ENCODE results near the gene PEX16. TPM values are rescaled to one million over a fixed set of nuclear protein-coding genes. Genes with fewer than 3 reads are reported as not detected.

PEX16 gene
- total RNA-seq, 1 donor: 24.6 TPM

DNA sequence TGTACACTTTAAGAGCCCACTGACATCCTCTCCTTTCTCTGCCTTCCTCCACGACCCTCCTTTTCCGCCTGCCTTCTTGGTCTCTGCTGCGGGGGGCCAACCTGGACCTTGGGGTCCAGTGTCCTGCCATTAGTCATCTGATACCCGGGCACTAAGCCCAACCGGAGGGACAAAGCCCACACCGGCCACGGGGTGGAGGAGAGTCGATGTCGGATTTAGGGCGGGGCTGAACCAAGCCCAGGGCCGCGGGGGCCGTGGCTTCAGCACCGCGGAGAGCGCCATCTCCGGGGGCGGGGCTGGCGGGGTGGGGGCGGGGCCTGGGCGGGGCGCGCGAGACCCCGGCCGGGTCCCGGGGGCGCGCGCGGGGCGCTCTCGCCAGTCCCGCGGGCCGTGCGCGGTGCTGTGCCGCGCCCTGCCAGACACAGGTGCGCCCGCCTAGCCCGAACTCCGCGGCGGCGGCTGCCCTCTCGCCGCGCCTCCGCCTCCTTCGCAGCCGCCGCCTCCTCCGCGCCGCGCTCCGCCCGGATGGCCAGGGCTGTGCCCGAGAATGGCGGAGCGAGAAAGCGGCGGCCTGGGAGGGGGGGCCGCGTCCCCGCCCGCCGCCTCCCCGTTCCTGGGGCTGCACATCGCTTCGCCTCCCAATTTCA is 32.3 kb downstream of the PEX16 start, which contains the start of gene MAPK8IP1:
TSS of gene MAPK8IP1 (plus strand) at position 378 of the 647 bp plus-strand sequence. CDS start at position 548, 170 bp downstream.
- TF ChIP-seq, protein P1, sequence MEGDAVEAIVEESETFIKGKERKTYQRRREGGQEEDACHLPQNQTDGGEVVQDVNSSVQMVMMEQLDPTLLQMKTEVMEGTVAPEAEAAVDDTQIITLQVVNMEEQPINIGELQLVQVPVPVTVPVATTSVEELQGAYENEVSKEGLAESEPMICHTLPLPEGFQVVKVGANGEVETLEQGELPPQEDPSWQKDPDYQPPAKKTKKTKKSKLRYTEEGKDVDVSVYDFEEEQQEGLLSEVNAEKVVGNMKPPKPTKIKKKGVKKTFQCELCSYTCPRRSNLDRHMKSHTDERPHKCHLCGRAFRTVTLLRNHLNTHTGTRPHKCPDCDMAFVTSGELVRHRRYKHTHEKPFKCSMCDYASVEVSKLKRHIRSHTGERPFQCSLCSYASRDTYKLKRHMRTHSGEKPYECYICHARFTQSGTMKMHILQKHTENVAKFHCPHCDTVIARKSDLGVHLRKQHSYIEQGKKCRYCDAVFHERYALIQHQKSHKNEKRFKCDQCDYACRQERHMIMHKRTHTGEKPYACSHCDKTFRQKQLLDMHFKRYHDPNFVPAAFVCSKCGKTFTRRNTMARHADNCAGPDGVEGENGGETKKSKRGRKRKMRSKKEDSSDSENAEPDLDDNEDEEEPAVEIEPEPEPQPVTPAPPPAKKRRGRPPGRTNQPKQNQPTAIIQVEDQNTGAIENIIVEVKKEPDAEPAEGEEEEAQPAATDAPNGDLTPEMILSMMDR (IDR thresholded peaks at IDR 0.05; ENCODE audit: insufficient read depth, low read depth, low read length): no peak
- DNase-seq (ENCODE audit: low read depth): peak; percentile 34
- peak within 1 kb of the TSS; percentile 49 for H3K4me3 ChIP-seq (ENCODE audit: low read depth, low read length)

DNA sequence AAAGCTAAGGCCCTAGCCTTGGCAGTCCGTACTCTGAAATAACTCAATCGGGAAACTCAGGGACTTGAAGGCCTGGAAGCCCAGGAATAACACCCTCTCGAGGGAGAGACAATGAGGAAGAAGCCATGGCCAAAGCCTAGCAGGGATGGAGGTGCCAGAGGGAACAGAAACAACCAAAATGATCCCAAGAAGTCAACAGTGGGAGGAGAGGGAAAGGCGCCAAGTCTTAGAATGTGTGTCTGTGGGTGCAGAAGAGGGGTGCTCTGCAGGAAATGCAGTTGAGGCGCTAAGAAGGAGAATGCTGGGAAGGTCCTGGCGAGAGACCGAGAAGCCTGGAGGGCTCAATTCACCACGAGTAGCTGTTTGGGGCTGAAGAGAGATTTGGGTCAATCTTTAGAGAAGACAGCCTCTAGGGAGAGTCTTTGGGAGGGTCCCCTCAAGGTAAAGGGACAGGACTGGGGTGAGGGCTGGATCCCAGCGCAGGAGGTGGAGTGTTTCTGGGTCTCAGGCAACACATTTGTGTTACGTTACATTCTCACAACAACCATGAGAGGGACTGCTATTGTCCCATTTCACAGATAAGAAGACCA is 33.0 kb downstream of the PEX16 start:
- DNase-seq (ENCODE audit: low read depth): no peak
- TF ChIP-seq, protein P1 (IDR thresholded peaks at IDR 0.05; ENCODE audit: insufficient read depth, low read depth, low read length): no peak
- no peak overlapping the region for H3K4me3 ChIP-seq (ENCODE audit: low read depth, low read length)

DNA sequence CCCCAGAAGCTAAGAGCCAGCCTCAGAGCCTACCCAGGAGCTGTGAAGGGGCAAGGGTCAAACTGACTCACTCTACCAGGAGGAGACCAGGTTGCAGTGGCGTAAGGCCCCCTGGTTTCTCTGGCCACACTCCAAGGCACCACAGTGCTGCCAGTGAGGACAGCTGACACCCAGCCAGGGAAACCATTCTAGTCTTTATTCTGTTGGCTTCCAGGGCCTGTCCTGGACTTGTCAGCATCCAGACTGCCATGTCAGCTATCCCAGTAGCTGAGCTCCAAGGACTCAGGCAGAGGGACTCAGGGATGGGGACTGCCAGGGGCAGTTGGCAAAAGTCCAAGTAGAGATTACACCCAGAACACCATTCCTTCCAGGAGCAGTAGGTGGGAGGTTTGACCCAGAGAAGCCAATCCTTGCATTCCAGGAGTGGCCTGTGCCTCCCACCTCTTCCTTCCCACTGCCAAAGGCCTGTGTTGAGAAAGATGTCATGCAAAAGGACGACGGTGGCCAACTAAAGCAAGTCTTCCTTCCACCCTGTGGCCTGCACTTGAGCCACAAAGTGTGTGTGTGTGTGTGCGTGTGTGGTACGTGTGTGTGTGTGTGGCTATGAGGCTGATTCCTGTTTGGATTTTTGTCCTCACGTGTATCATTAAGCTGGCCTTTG is 35.8 kb downstream of the PEX16 start:
- DNase-seq (ENCODE audit: low read depth): peak; percentile 16
- TF ChIP-seq, protein P1 (IDR thresholded peaks at IDR 0.05; ENCODE audit: insufficient read depth, low read depth, low read length): no peak
- no peak overlapping the region for H3K4me3 ChIP-seq (ENCODE audit: low read depth, low read length)

- TF ChIP-seq, protein P1 (IDR thresholded peaks at IDR 0.05; ENCODE audit: insufficient read depth, low read depth, low read length): no peak
- H3K4me3 ChIP-seq (ENCODE audit: low read depth, low read length): no peak overlapping the region
- no peak for DNase-seq (ENCODE audit: low read depth)
These were observed 36.7 kb downstream of the PEX16 start for GRCh38 chr11:45880772-45881570.

DNA sequence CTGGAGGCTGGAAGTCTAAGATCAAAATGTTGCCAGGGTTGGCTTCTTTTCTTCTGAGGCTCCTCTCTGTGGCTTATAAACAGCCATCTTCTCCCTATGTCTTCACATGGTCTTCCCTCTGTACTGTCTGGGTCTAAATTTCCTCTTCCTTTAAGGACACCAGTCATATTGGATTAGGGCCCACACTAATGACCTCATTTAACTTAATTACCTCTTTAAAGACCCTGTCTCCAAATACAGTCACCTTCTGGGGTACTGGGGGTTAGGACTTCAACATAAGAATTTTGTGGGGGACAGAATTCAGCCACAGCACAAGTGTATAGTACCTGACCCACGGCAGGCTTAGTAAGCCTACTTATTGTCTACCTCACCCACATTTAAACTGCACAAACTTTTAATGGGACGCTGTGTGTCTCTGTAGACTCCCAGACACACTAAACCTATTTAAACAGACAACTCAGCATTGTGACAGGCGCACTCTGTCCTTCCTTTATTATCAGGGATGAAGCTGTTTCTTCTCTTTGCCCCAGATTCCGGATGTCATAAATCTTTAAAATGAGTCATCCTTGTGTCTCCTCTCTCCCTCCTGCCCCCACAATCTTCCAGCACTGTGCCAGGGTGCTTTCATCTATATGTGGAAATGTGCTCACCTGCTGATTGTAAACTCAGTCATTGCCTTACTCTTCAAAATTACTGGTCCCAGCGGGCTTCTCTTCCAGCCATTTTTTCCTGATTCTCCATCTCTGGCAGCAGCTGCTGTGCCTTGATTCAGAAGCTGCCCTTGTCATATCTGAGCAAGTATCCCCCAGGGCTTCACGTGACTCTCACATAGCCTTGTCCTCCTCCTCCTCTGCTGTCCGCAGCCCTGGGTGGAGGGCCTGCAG is 37.6 kb downstream of the PEX16 start:
- no peak overlapping the region for H3K4me3 ChIP-seq (ENCODE audit: low read depth, low read length)
- TF ChIP-seq, protein P1 (IDR thresholded peaks at IDR 0.05; ENCODE audit: insufficient read depth, low read depth, low read length): no peak
- peak; percentile 66 for DNase-seq (ENCODE audit: low read depth)

DNA sequence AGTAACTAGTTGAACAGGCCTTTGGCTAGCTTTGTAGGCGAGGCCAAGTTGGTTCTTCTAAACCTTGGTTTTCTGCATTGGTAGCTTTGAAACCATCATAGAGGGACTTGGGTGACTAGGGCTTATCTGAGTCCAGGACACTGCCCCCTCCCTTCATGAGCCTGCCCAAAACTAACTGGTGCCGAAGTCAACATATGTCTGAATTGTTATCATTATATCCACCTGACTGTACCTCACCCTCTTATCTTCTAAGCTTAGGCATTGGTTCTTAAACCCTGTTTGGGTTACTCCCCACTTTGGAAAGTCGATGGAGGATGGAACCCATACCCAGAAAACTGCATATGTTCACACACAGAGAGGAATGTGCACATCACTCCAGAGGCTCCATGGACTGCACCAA is 39.8 kb downstream of the PEX16 start:
- H3K4me3 ChIP-seq (ENCODE audit: low read depth, low read length): no peak overlapping the region
- TF ChIP-seq, protein P1 (IDR thresholded peaks at IDR 0.05; ENCODE audit: insufficient read depth, low read depth, low read length): no peak
- DNase-seq (ENCODE audit: low read depth): no peak

Data from fibroblast of villous mesenchyme (primary cell).